Non-pigmented ciliary epithelial cell (primary cell): Measurements from ENCODE around the gene SLC35B4.
"Not testable (repeated sequence)": the region's sequence is repeated elsewhere in the genome, so short reads cannot be mapped to it uniquely, and the experiment has no call there.

Experiments used
- DNase-seq: peaks from one replicate; pipeline ENCODE4 v3.0.0-alpha.2; 2010; ENCODE audit warnings: low read depth

The SLC35B4 gene

GRCh38 chr7:134331393-134331792 lies 14.7 kb upstream of the SLC35B4 start:
- no peak for DNase-seq

DNA sequence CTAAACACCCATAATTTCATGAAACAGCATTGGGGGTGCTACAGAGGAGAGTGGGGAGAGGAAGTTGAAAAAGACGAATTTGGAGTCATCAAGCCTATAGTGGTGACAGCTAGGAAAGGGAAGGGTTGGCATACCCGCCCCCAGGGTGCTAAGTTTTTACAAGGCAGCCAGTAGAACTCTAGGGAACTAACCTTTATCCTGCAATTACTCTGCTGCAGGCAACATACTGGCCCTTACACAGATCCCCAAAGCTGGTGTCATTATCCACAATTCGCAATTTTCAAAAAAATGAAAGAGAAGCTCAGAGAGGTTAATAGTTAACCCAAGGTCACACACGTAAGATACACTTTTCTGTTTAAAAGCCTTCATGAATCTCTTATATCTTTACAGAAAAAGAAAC lies 14.2 kb upstream of the SLC35B4 start:
- no peak for DNase-seq

DNA sequence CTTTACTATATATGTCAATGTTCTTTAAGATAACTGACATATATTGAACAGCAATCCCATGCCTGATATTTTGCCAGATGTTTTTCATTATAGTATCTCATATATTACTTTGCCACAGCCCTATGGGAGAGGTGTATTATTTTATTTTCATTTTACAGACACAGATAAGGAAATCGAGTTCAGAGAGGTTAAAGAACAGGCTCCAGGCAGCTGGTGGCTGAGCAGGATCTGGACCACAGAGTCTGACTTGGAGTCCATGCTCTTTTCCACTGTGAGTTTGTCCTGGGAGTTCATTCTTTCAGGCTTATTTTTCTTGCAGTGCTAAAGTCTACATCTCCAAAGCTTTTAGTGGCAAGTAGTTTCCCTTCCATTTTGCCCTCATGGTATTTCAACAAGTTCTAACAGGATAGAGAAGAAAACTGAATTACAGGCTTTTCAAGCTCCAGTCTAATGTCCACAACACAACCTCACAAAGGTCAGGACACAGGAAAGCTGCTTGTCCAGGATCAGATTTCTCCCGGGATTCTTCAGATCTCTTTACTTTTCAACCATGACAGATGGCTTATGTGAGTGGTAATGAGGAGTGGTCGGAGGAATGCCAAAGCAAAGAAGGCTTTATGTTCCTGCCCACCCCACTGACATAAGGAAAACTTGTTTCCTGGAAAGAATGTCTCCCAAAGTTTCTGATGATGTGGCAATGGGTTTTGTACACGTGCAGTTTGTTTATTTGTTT lies 13.1 kb upstream of the SLC35B4 start:
- DNase-seq, result no peak

DNA sequence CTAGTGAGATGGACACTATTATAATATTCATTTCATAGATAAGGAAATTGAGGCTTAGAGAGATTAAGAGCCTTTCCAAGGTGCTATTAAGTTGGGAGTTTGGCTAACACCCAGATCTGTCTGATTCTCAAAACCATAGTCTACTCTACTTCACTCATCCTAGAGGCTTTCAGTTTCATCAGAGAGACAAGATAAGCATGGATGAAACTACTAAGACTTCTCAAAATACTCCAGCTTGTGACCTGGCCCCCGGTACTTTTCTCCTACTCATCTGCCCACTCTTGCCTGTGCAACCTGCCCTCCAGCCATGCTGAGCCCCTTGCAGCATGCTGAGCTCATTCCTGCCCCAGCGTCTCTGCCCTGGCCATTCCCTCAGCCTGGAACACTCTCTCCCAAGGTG lies 12.2 kb upstream of the SLC35B4 start:
- DNase-seq, result no peak

GRCh38 chr7:134327896-134328295 lies 11.2 kb upstream of the SLC35B4 start:
- peak; percentile 14 for DNase-seq

GRCh38 chr7:134324107-134324506 lies 7.4 kb upstream of the SLC35B4 start:
- DNase-seq, result no peak

- no peak for DNase-seq
These were observed 3.5 kb upstream of the SLC35B4 start for GRCh38 chr7:134320201-134320600.

DNA sequence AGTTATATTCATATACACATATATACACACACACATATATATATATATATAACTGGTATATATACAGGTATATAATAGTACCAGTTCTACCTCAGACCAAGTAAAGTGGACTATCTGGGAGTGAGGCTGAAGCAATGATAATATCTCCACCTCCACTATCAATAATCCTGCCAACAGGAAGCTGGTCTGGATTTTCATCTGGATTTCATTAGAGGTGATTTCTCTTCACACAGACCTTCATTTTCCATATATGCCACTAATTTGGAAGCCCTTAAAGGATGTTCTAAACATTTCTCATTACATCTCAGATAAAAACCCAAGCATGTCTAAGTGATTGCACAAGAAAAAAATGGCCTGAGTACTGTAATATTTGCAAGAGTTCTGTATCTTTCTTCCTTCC lies 1.7 kb upstream of the SLC35B4 start:
- DNase-seq, result no peak

DNA sequence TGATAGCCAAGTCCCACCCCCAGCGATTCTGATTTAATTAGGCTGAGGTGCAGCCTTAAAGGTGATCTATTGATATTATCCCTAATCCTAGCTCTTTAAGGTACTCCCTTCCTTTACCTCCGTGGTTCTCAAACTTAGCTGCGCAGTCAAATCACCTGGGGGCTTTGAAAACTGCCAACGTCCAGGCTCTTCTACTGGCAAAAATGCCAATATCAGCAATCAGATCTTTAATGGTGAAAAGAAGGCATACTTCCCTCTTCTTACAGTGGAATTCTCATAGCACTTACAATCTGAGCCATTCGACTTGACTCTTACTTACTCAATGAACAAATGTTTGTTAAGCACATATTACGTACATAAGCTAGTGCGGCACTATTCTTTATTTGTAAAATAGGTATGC lies 704 bp upstream of the SLC35B4 start:
- DNase-seq, result no peak

DNA sequence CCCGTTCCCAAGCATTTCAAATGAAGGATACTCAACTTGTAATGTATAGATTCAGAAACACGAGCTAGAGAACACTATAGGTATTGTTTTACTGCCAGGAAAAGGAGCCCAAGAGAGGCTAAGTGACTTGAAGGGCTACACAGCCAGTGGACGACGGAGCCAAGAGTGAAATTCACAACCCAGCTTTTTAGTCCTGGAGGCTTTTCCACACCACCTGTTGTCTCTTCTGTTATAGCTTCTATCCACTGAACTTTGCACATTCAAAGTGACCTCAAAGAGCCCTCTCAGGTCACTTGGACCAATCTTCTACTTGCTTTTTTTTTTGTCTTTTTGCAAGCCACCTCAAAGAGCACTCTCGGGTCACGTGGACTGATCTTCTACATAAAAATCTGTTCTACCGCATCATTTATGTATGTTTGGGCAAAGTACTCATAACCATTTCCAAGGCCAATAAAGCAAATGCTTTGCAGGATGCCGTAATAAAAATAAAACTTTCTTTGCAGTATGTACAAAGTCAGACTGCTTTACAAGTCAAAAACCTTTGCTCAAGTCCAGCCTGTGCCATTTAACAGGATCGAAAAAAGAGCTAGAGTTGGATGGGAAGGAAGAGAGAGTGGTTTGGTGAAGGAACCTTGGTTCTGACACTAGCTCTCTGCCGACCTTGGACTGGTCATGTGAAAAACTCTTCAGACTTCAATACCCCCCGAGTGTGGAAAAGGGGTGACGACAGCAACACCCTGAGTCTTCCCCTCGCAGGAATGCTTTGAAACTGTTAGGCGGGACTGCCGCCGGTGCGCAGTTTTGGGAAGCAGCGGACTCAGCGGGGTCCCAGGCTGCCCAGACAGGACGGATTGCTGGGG lies 821 bp downstream of the SLC35B4 start:
- no peak for DNase-seq

DNA sequence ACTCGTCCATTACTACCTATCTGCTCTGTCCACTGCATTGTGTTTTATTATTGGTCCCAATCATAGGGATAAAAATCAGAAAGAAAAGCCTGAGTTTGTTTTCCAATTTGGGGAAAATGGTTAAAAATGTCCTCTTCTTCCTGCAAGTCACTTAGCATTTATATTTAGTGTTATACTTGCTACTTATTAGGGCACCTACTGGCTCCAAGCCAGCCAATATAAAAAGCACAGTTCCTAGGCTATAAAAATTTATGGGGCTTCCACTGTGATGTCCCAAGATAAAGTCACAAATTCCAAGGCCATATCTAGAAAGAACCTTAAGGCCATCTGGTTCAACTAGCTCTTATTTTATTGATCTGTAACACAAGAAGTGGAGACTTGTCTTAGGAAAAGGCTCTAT lies 3.2 kb downstream of the SLC35B4 start:
- no peak for DNase-seq

DNA sequence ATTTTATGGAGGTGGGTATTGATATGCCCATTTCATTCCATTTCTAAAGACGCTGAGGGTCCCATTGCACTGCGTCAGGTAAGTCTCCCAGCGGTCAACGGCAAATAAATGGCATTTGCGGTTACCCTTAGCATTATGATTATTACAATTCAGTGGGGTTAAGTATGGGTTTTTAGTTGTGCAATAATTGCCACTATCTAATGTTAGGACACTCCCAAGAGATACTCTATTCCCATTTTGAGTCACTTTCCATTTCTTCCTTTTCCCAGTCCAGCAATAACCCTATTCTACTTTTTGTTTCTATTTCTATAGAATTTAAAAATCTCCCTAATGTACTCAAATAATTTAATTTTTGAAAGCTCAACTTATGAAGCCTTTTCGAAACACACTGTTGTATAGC lies 4.0 kb downstream of the SLC35B4 start:
- no peak for DNase-seq

GRCh38 chr7:134311807-134312206 lies 4.9 kb downstream of the SLC35B4 start:
- DNase-seq, result no peak

GRCh38 chr7:134308548-134308947 lies 8.2 kb downstream of the SLC35B4 start:
- no peak for DNase-seq

DNA sequence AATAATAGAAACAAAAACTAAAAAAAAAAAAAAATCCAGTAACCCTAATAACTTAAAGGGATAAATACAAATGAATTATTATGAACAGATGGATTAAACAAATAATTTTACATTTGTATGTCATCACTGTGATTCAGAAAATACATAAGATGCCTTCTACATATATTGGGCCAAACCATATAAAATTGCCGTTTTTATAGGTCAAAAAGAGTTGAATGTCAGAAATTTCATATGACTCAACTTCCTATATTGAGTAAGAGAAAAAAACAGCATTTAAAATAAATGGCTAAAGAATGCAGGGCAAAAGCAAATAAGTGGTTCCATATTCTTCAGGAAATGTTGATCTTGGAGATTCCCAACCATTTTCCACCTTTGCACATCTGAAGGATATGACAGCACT lies 9.4 kb downstream of the SLC35B4 start:
- DNase-seq, result no peak

GRCh38 chr7:134302120-134302519 lies 14.6 kb downstream of the SLC35B4 start:
- DNase-seq, result no peak

GRCh38 chr7:134301592-134301991 lies 15.1 kb downstream of the SLC35B4 start:
- no peak for DNase-seq

DNA sequence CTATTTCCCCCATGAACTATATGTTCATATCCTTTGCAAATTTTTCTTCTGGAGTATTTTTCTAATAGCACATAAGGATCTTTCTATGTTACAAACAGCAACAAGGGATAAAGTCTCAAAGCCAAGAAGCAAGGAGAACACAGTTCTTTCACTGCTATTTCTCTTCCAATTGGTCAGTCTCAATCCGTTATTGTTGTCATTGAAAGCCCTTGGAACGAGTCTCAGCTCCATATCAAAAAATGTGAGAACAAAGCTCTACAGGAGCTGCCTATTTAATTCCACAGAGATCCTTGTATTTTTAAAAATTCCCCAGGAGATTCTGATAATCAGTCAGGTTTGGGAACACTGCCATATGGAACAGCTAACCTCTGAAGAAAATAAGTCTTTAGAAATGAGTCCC lies 15.7 kb downstream of the SLC35B4 start:
- DNase-seq, result no peak

GRCh38 chr7:134298902-134299683 lies 17.6 kb downstream of the SLC35B4 start:
- DNase-seq, result no peak

GRCh38 chr7:134297489-134297888 lies 19.2 kb downstream of the SLC35B4 start:
- no peak for DNase-seq

DNA sequence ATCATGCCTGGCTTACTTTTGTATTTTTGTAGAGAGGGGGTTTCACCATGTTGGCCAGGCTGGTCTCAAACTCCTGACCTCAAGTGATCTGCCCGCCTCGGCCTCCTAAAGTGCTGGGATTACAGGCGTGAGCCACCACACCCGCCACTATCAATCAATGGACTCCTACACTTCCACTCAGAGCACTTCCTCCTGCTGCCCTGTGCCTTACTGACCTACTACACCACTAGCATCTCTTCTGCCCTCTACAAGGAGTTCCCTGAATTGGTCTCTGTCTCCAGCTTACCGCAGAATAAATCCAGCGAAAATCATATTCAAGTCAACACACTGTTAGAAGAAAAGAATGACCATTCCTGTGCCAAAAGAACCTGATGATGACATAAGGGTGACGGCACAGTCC lies 20.7 kb downstream of the SLC35B4 start:
- DNase-seq, result not testable (repeated sequence)

DNA sequence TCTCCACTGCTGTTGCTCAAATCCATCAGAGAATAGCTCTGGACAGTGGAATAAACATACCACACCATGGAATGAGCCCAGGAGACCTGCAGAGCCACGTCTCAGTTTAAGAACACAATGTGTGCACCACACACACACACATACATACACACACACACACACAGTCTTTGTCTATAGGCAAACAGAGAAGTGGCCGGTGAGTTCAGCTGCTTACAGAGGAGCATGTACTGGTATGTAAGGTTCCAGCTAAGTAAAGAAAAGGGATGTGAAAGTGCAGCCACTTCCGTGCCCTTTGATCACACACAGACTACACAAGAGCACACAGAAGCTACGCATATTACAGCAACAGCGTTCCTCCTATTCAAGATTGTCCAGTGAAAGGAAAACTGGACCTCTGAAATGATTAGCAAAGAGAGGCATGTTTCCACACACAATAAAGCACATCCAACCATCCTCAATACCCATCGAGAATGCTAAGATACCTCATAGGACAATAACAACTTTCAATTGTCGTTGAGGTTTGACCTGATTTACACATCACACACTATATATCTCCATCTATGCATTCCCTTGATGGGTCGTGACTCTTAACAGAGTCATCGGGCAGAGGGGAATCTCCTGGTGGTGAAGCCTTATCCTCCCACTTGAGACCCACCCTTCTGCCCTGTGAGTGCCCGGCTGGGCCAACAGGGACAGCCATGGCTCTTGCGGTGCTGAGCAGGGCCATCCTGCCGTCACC lies 23.6 kb downstream of the SLC35B4 start:
- DNase-seq, result no peak
